MM.1S (cell line): ENCODE results near the gene BTBD9.
A peak's percentile ranks its signal among the peaks of the same experiment; 100 is the strongest.

ENCODE experiments used
- DNase-seq: peaks from one replicate; pipeline ENCODE4 v3.0.0-alpha.2; 2015
- H2AFZ ChIP-seq: fragments of 300-600 bp; sonication (generic); 2 replicates; pipeline ENCODE4 v1.6.0; 2016; ENCODE audit warnings: antibody characterized with exemption, low read length
- H3F3A ChIP-seq: fragments of 300-600 bp; sonication (generic); 2 replicates; pipeline ENCODE4 v1.6.1; 2016; ENCODE audit warnings: mild to moderate bottlenecking, antibody characterized with exemption, low read length, moderate library complexity, mixed read lengths; ENCODE audit not compliant: insufficient read depth
- H3K27ac ChIP-seq: fragments of 300-600 bp; sonication (generic); 2 replicates; pipeline ENCODE4 v1.5.1; 2016; ENCODE audit warnings: mild to moderate bottlenecking, low read length
- H3K27me3 ChIP-seq: fragments of 300-600 bp; sonication (generic); replicated peaks from 2 replicates; pipeline ENCODE4 v1.6.0; 2016; ENCODE audit warnings: low read length; ENCODE audit not compliant: insufficient read depth
- H3K36me3 ChIP-seq: fragments of 300-600 bp; sonication (generic); replicated peaks from 2 replicates; pipeline ENCODE4 v1.6.1; 2016; ENCODE audit warnings: mild to moderate bottlenecking, low read length, mixed read lengths; ENCODE audit not compliant: insufficient read depth
- H3K4me1 ChIP-seq: fragments of 300-600 bp; sonication (generic); 2 replicates; pipeline ENCODE4 v1.6.1; 2016; ENCODE audit warnings: low read length, mixed read lengths
- H3K4me2 ChIP-seq: fragments of 300-600 bp; sonication (generic); 2 replicates; pipeline ENCODE4 v1.6.0; 2016; ENCODE audit warnings: low read depth, low read length
- H3K4me3 ChIP-seq: fragments of 300-600 bp; sonication (generic); 2 replicates; pipeline ENCODE4 v1.5.1; 2016; ENCODE audit warnings: low read length, mixed read lengths
- H3K79me2 ChIP-seq: fragments of 300-600 bp; sonication (generic); 2 replicates; pipeline ENCODE4 v1.6.1; 2016; ENCODE audit warnings: mixed run types, low read length, mixed read lengths
- H3K9ac ChIP-seq: fragments of 300-600 bp; sonication (generic); 2 replicates; pipeline ENCODE4 v1.6.1; 2016; ENCODE audit warnings: low read length, mixed read lengths
- H3K9me2 ChIP-seq: fragments of 300-600 bp; sonication (generic); replicated peaks from 2 replicates; pipeline ENCODE4 v1.6.1; 2016; ENCODE audit warnings: mild to moderate bottlenecking, low read length, mixed read lengths; ENCODE audit not compliant: insufficient read depth
- H3K9me3 ChIP-seq: fragments of 300-600 bp; sonication (generic); replicated peaks from 2 replicates; pipeline ENCODE4 v1.6.1; 2016; ENCODE audit warnings: mild to moderate bottlenecking, low read length, mixed read lengths; ENCODE audit not compliant: insufficient read depth
- H4K20me1 ChIP-seq: fragments of 300-600 bp; sonication (generic); 2 replicates; pipeline ENCODE4 v1.6.1; 2016; ENCODE audit warnings: mild to moderate bottlenecking, low read length, moderate library complexity, mixed read lengths; ENCODE audit not compliant: insufficient read depth
- CTCF ChIP-seq: fragments of 300-600 bp; sonication (generic); IDR thresholded peaks from 2 replicates; pipeline ENCODE4 v1.5.1; 2016; ENCODE audit warnings: antibody characterized with exemption, low read length, mixed read lengths
- EZH2 ChIP-seq: fragments of 300-600 bp; sonication (generic); optimal IDR thresholded peaks from 2 replicates; pipeline ENCODE3; 2017; ENCODE audit warnings: low read depth, mild to moderate bottlenecking, antibody characterized with exemption, low read length, mixed read lengths
- EZH2phosphoT487 ChIP-seq: fragments of 300-600 bp; sonication (generic); IDR thresholded peaks from 2 replicates; pipeline ENCODE4 v1.6.1; 2018; ENCODE audit warnings: antibody characterized with exemption, low read length

Gene BTBD9

GRCh38 chr6:38671885-38672467 lies 32.2 kb upstream of the BTBD9 start:
- Histone ChIP-seq H3K4me2 (no peak overlapping the region), H3K9ac (no peak overlapping the region), H3K27me3 (no peaks in the 10 kb centered on the region), H3K27ac (no peak overlapping the region), H3K4me3 (no peak overlapping the region), H3K79me2 (no peaks in the 10 kb centered on the region), H3K36me3 (no peaks in the 10 kb centered on the region), H4K20me1 (no peaks in the 10 kb centered on the region), H3K9me3 (no peaks in the 10 kb centered on the region), H3K9me2 (no peaks in the 10 kb centered on the region), H3F3A (peaks cover 12% of the 10 kb centered on the region), H2AFZ (no peak overlapping the region), H3K4me1 (peaks cover 13% of the 10 kb centered on the region)
- DNase-seq, result peak; percentile 61
- no peak for TF ChIP-seq EZH2phosphoT487
- peak; percentile 80 for TF ChIP-seq CTCF
- TF ChIP-seq EZH2, result no peak

GRCh38 chr6:38658418-38659167 lies 18.9 kb upstream of the BTBD9 start:
- no peak for DNase-seq
- no peaks in the 10 kb centered on the region for H3K27me3 ChIP-seq
- no peaks in the 10 kb centered on the region for H3K36me3 ChIP-seq
- no peak for TF ChIP-seq EZH2phosphoT487
- no peak for TF ChIP-seq EZH2
- no peak for TF ChIP-seq CTCF
- no peaks in the 10 kb centered on the region for H3K9me3 ChIP-seq
- H3K9me2 ChIP-seq, result no peaks in the 10 kb centered on the region
- H3K79me2 ChIP-seq, result no peaks in the 10 kb centered on the region
- no peaks in the 10 kb centered on the region for H4K20me1 ChIP-seq
- no peak overlapping the region for H3K27ac ChIP-seq
- no peak overlapping the region for H3K4me3 ChIP-seq
- no peak overlapping the region for H2AFZ ChIP-seq
- no peak overlapping the region for H3K4me2 ChIP-seq
- no peak overlapping the region for H3K9ac ChIP-seq
- no peaks in the 10 kb centered on the region for H3K4me1 ChIP-seq
- H3F3A ChIP-seq, result no peaks in the 10 kb centered on the region

GRCh38 chr6:38656896-38657295 lies 17.2 kb upstream of the BTBD9 start:
- Histone ChIP-seq H3F3A (no peaks in the 10 kb centered on the region), H3K9ac (no peak overlapping the region), H3K27ac (no peak overlapping the region), H4K20me1 (no peaks in the 10 kb centered on the region), H3K4me1 (no peaks in the 10 kb centered on the region), H3K4me2 (no peak overlapping the region), H3K36me3 (no peaks in the 10 kb centered on the region), H3K9me3 (no peaks in the 10 kb centered on the region), H2AFZ (no peak overlapping the region), H3K79me2 (no peaks in the 10 kb centered on the region), H3K4me3 (no peak overlapping the region), H3K27me3 (no peaks in the 10 kb centered on the region), H3K9me2 (no peaks in the 10 kb centered on the region)
- no peak for TF ChIP-seq EZH2phosphoT487
- TF ChIP-seq EZH2, result no peak
- no peak for TF ChIP-seq CTCF
- DNase-seq, result no peak
